K562 (cell line): ENCODE results near the gene NOXRED1. TPM values are rescaled to one million over a fixed set of nuclear protein-coding genes. Genes with fewer than 3 reads are reported as not detected.
A peak's percentile ranks its signal among the peaks of the same experiment; 100 is the strongest.

Experiments
- ATAC-seq: fragments of 200-7000 bp; cut with Tn5 transposase; 3 replicates; pipeline ENCODE4 v1.9.1; 2020; ENCODE audit warnings: moderate library complexity
- BruUV-seq: library from RNA; stranded (reverse); fragments of 400-500 nt; replicated peaks from 2 replicates; lab custom pipeline; 2021; lab: Mats Ljungman, UMichigan
- CTCF ChIA-PET: fragments of 300-600 bp; formaldehyde crosslinking; extraction: SDS; loops from one replicate; lab custom pipeline; 2021; ENCODE audit warnings: low intra/inter-chr PET ratio; lab: Yijun Ruan, JAX
- POLR2A ChIA-PET: fragments of 300-600, 350-650 bp; sonication (Branson Sonifier 250); formaldehyde crosslinking; extraction: SDS; loops from one replicate; lab custom pipeline; 2021; ENCODE audit warnings: antibody characterized with exemption, inconsistent platforms; lab: Yijun Ruan, JAX
- DNase-seq, 4 experiments: peaks; one replicate each; pipeline versions ENCODE4 v3.0.0 to v3.0.0-alpha.2; 2011 to 2018; ENCODE audit warnings: low spot score in 3 of 4, mixed read lengths in 3 of 4; ENCODE audit errors: extremely low read depth in 1 of 4
- FAIRE-seq: peaks from 2 replicates; lab custom pipeline; 2011; peaks lifted over from hg19 to GRCh38; lab: Jason Lieb, UNC
- H2AFZ ChIP-seq: 2 replicates; pipeline ENCODE4 v1.6.0; 2011; ENCODE audit warnings: low read depth, low read length, control low read depth, inconsistent platforms
- H3K27ac ChIP-seq: fragments of 200-600 bp; 3 replicates; pipeline ENCODE4 v1.8.0; 2011; ENCODE audit warnings: low read depth, mild to moderate bottlenecking, control low read depth, inconsistent platforms, low read length, moderate library complexity, mixed read lengths; ENCODE audit errors: extremely low read depth
- H3K27me3 ChIP-seq, 2 experiments: fragments of 300-600 bp in 1 of 2; 2 replicates in 1 of 2; 3 replicates in 1 of 2; pipeline versions ENCODE4 v1.6.0 to v1.8.0; 2011; ENCODE audit warnings: inconsistent platforms in 2 of 2, low read length in 2 of 2, mild to moderate bottlenecking in 1 of 2, mixed read lengths in 1 of 2, moderate library complexity in 1 of 2; ENCODE audit not compliant: control insufficient read depth in 2 of 2, insufficient read depth in 2 of 2
- H3K36me3 ChIP-seq: fragments of 300-600 bp; 3 replicates; pipeline ENCODE4 v1.8.0; 2011; ENCODE audit warnings: mild to moderate bottlenecking, low read length, inconsistent platforms; ENCODE audit not compliant: control insufficient read depth, insufficient read depth
- H3K4me1 ChIP-seq, 2 experiments: fragments of 200-600 bp in 1 of 2; replicated peaks in 1 of 2; 2 replicates in 1 of 2; 3 replicates in 1 of 2; pipeline versions ENCODE4 v1.5.1 to v1.8.0; 2011; ENCODE audit warnings: inconsistent platforms in 2 of 2, low read length in 2 of 2, mild to moderate bottlenecking in 1 of 2, mixed read lengths in 1 of 2, moderate library complexity in 1 of 2; ENCODE audit not compliant: control insufficient read depth in 2 of 2, insufficient read depth in 2 of 2
- H3K4me2 ChIP-seq: 2 replicates; pipeline ENCODE4 v1.6.1; 2011; ENCODE audit warnings: low read length, control low read depth, inconsistent platforms, mixed read lengths; ENCODE audit not compliant: insufficient read depth
- H3K4me3 ChIP-seq: fragments of 200-600 bp; sonication (generic), shearing (Covaris generic); 2 replicates; pipeline ENCODE4 v1.5.1; 2016; ENCODE audit warnings: control low read depth, inconsistent platforms
- H3K79me2 ChIP-seq: fragments of 200-600 bp; 3 replicates; pipeline ENCODE4 v1.8.0; 2011; ENCODE audit warnings: low read length, inconsistent platforms; ENCODE audit not compliant: control insufficient read depth, insufficient read depth
- H3K9ac ChIP-seq, 2 experiments: 2 replicates each; pipeline versions ENCODE4 v1.6.0 to v1.6.1; 2011; ENCODE audit warnings: low read depth in 2 of 2, low read length in 2 of 2, control low read depth in 1 of 2, inconsistent platforms in 1 of 2, mild to moderate bottlenecking in 1 of 2, mixed read lengths in 1 of 2; ENCODE audit not compliant: insufficient read depth in 1 of 2
- H3K9me1 ChIP-seq: one replicate; pipeline ENCODE4 v1.6.0; 2011; ENCODE audit warnings: inconsistent platforms, mild to moderate bottlenecking, low read length, moderate library complexity; ENCODE audit not compliant: control insufficient read depth, insufficient read depth
- H3K9me3 ChIP-seq: replicated peaks from 2 replicates; pipeline ENCODE4 v1.5.1; 2011; ENCODE audit warnings: low read depth, low read length, inconsistent platforms; ENCODE audit not compliant: control insufficient read depth, insufficient read depth
- H4K20me1 ChIP-seq: replicated peaks from 2 replicates; pipeline ENCODE4 v1.6.1; 2011; ENCODE audit warnings: low read length, inconsistent platforms, mixed read lengths; ENCODE audit not compliant: control insufficient read depth, insufficient read depth
- GABPA ChIP-seq: fragments of 200-800 bp; sonication (Bioruptor generic); conservative IDR thresholded peaks from 2 replicates; pipeline ENCODE4 v1.6.1; 2016; ENCODE audit warnings: low read depth, missing genetic modification characterization, missing compliant biosample characterization
- HNRNPLL ChIP-seq: fragments of 200-400 bp; formaldehyde crosslinking; IDR thresholded peaks from 2 replicates; pipeline ENCODE4 v1.6.1; 2017; ENCODE audit warnings: low read length, low read depth, mild to moderate bottlenecking; ENCODE audit not compliant: poor library complexity, severe bottlenecking
- ILF3 ChIP-seq: fragments of 450-650 bp; IDR thresholded peaks from 2 replicates; pipeline ENCODE4 v1.6.1; 2018; ENCODE audit warnings: antibody characterized with exemption, mild to moderate bottlenecking, moderate library complexity, borderline replicate concordance
- PTBP1 ChIP-seq: fragments of 200-400 bp; formaldehyde crosslinking; IDR thresholded peaks from 2 replicates; pipeline ENCODE4 v1.6.1; 2017; ENCODE audit warnings: low read depth, low read length
- RBBP5 ChIP-seq: fragments of 200-600 bp; sonication (generic); IDR thresholded peaks from 2 replicates; pipeline ENCODE4 v1.6.1; 2012; ENCODE audit warnings: borderline replicate concordance, mild to moderate bottlenecking, low read length, control low read depth, inconsistent platforms; ENCODE audit not compliant: insufficient read depth, poor library complexity, severe bottlenecking
- SRSF9 ChIP-seq: fragments of 200-400 bp; formaldehyde crosslinking; IDR thresholded peaks from 2 replicates; pipeline ENCODE4 v1.6.1; 2017; ENCODE audit warnings: low read depth, low read length, borderline replicate concordance
- U2AF2 ChIP-seq: fragments of 200-400 bp; formaldehyde crosslinking; optimal IDR thresholded peaks from 2 replicates; pipeline ENCODE3; 2017; ENCODE audit warnings: low read depth, mild to moderate bottlenecking, low read length
- ZBTB11 ChIP-seq, 3 experiments: fragments of 200-800 bp in 1 of 3; fragments of 250-450 bp in 1 of 3; fragments of 450-650 bp in 1 of 3; sonication (Bioruptor Pico) in 1 of 3; sonication (Bioruptor generic) in 1 of 3; formaldehyde crosslinking in 1 of 3; IDR thresholded peaks; 2 replicates each; pipeline versions ENCODE4 v1.6.1 to v1.8.0; 2016 to 2022; ENCODE audit warnings: mild to moderate bottlenecking in 2 of 3, missing genetic modification characterization in 2 of 3, missing compliant biosample characterization in 1 of 3, moderate library complexity in 1 of 3
- WGBS: fragments of 100-300 bp; shearing (Covaris generic); methylation state at CpG from one replicate; pipeline ENCODE4 v1.1.6; 2016; ENCODE audit warnings: low coverage, mixed read lengths; ENCODE audit not compliant: insufficient coverage; ENCODE audit errors: missing lambda C conversion rate; 5-methylcytosine and 5-hydroxymethylcytosine counted together
- in situ Hi-C: fragments of 300-500 bp; cut with MboI; formaldehyde crosslinking; loops from 4 replicates; pipeline ENCODE4 v1.15.0; 2018; ENCODE audit warnings: inconsistent platforms, mixed read lengths
- intact Hi-C: fragments of 100-400 bp; cut with micrococcal nuclease; formaldehyde crosslinking; loops from 2 replicates; pipeline ENCODE4 v1.14.2; 2022
- polyA plus RNA-seq, 8 experiments: library from polyadenylated mRNA; depleted of rRNA in 4 of 8; stranded (reverse) in 5 of 8; unstranded in 3 of 8; fragments of >200 nt; fragmentation: Nextera tagmentation in 2 of 8; fragmentation: Illumina TruSeq in 1 of 8; extraction: Ambion mirVana in 2 of 8; extraction: Trizol in 1 of 8; gene quantifications; 2 replicates each; pipeline versions ENCODE4 v1.2.1 to v1.2.3, GENCODE V29; 2011 to 2014; ENCODE audit warnings: inconsistent platforms in 1 of 8, missing spikeins in 1 of 8
- total RNA-seq, 7 experiments: library from RNA; depleted of rRNA in 6 of 7; stranded (reverse); fragments of >200 nt in 6 of 7; fragmentation: Illumina TruSeq in 2 of 7; extraction: Trizol in 2 of 7; gene quantifications; 2 replicates each; pipeline versions ENCODE4 v1.2.1 to v1.2.3, GENCODE V29; 2011 to 2021; ENCODE audit warnings: low replicate concordance in 1 of 7
- TF ChIP-seq, protein P1 (sequence below): fragments of 250-450 bp; sonication (Bioruptor Pico); IDR thresholded peaks from 2 replicates; pipeline ENCODE4 v1.8.0; 2022; ENCODE audit warnings: inconsistent platforms, mild to moderate bottlenecking, moderate library complexity, borderline replicate concordance
- TF ChIP-seq, protein P2 (sequence below): fragments of 250-450 bp; sonication (Bioruptor Pico); IDR thresholded peaks from 2 replicates; pipeline ENCODE4 v1.8.0; 2022; ENCODE audit warnings: moderate library complexity, mild to moderate bottlenecking, inconsistent platforms

NOXRED1 gene
- total and polyA plus RNA-seq, 9 of the 15 experiments (the other 6 are each of a cell fraction or from before 2014, with no cell fraction given): 0.15 to 0.85 (median 0.30) TPM

GRCh38 chr14:77377502-77377844 lies 45.9 kb downstream of the NOXRED1 start:
- H3K9me3 ChIP-seq: no peaks in the 10 kb centered on the region
- FAIRE-seq: no peak
- DNase-seq: no peak
- intact Hi-C loops (loop anchor here (2.0 to 5.0 kb wide), 2 partner anchors 55 to 79 kb away; partner anchors contain the start of genes GSTZ1, POMT2 and VIPAS39), in situ Hi-C loops (no loop called here)
- H3K9me1 ChIP-seq: no peaks in the 10 kb centered on the region
- no peaks in the 10 kb centered on the region for H4K20me1 ChIP-seq
- ATAC-seq: no peak
- H3K9ac ChIP-seq: peak overlapping the region; percentile 77 to 97
- POLR2A ChIA-PET: interaction anchor here (0.6 to 1.0 kb wide), 3 partner anchors 9 to 61 kb away, joined by 3 to 4 read pairs (median 3); no protein-coding TSS in a partner anchor
- CTCF ChIA-PET: no interaction called here
- H3K4me2 ChIP-seq: peak overlapping the region; percentile 87
- H3K4me3 ChIP-seq: peak overlapping the region; percentile 90
- no peaks in the 10 kb centered on the region for H3K27me3 ChIP-seq
- no peaks in the 10 kb centered on the region for H3K36me3 ChIP-seq
- WGBS: 23% methylated on average over 6 of the region's 10 CpGs
- BruUV-seq: no TSS peak
- H3K4me1 ChIP-seq: peaks cover 6 to 8% of the 10 kb centered on the region in 2 experiments; a peak in 3 of 5 replicates
- H3K27ac ChIP-seq: no peak overlapping the region
- H3K79me2 ChIP-seq: peaks cover 35% of the 10 kb centered on the region
- H2AFZ ChIP-seq: peak overlapping the region; percentile 99
- no peak for TF ChIP-seq ILF3
- TF ChIP-seq RBBP5: no peak
- no peak for TF ChIP-seq SRSF9
- TF ChIP-seq PTBP1: no peak
- TF ChIP-seq HNRNPLL: no peak
- peak in 1 of 3 experiments; percentile 74; a peak in 2 of 6 replicates for TF ChIP-seq ZBTB11 (CRISPR knock-in tag; IDR thresholded peaks at IDR 0.05)
- TF ChIP-seq, protein P1, sequence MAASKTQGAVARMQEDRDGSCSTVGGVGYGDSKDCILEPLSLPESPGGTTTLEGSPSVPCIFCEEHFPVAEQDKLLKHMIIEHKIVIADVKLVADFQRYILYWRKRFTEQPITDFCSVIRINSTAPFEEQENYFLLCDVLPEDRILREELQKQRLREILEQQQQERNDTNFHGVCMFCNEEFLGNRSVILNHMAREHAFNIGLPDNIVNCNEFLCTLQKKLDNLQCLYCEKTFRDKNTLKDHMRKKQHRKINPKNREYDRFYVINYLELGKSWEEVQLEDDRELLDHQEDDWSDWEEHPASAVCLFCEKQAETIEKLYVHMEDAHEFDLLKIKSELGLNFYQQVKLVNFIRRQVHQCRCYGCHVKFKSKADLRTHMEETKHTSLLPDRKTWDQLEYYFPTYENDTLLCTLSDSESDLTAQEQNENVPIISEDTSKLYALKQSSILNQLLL: no peak
- TF ChIP-seq, protein P2, sequence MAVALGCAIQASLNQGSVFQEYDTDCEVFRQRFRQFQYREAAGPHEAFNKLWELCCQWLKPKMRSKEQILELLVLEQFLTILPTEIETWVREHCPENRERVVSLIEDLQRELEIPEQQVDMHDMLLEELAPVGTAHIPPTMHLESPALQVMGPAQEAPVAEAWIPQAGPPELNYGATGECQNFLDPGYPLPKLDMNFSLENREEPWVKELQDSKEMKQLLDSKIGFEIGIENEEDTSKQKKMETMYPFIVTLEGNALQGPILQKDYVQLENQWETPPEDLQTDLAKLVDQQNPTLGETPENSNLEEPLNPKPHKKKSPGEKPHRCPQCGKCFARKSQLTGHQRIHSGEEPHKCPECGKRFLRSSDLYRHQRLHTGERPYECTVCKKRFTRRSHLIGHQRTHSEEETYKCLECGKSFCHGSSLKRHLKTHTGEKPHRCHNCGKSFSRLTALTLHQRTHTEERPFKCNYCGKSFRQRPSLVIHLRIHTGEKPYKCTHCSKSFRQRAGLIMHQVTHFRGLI: no peak
- TF ChIP-seq GABPA (tag): peak; percentile 61
- no peak for TF ChIP-seq U2AF2
